SK-N-SH treated with all-trans-retinoic acid at 6 μM for 48 hours (cell line): Measurements from ENCODE around the gene ICA1.

Experiments used
- ARNTL ChIP-seq: fragments of 450-650 bp; formaldehyde crosslinking; IDR thresholded peaks from 2 replicates; pipeline ENCODE4 v1.5.0; 2020; ENCODE audit warnings: low read depth, mild to moderate bottlenecking, moderate library complexity, borderline replicate concordance
- BACH2 ChIP-seq: fragments of 250-450 bp; sonication (Bioruptor Pico); IDR thresholded peaks from 2 replicates; pipeline ENCODE4 v1.9.0; 2021; ENCODE audit warnings: mild to moderate bottlenecking, borderline replicate concordance
- CSDC2 ChIP-seq: fragments of 250-450 bp; sonication (Bioruptor Pico); IDR thresholded peaks from 2 replicates; pipeline ENCODE4 v1.5.0; 2020; ENCODE audit warnings: mild to moderate bottlenecking, moderate library complexity
- ISL1 ChIP-seq: fragments of 250-450 bp; sonication (Bioruptor Pico); IDR thresholded peaks from 2 replicates; pipeline ENCODE4 v2.1.2; 2022; ENCODE audit warnings: mild to moderate bottlenecking, moderate library complexity
- RARB ChIP-seq: fragments of 250-450 bp; sonication (Bioruptor Pico); IDR thresholded peaks from 2 replicates; pipeline ENCODE4 v1.8.0; 2021; ENCODE audit warnings: mild to moderate bottlenecking, moderate library complexity
- SNAI2 ChIP-seq: fragments of 250-450 bp; sonication (Bioruptor Pico); IDR thresholded peaks from 2 replicates; pipeline ENCODE4 v1.5.0; 2020; ENCODE audit warnings: mild to moderate bottlenecking, moderate library complexity
- ZC3H10 ChIP-seq: fragments of 250-450 bp; sonication (Bioruptor Pico); IDR thresholded peaks from 2 replicates; pipeline ENCODE4 v1.5.1; 2021; ENCODE audit warnings: mild to moderate bottlenecking, moderate library complexity
- ZFP3 ChIP-seq: fragments of 250-450 bp; sonication (Bioruptor Pico); IDR thresholded peaks from 2 replicates; pipeline ENCODE4 v1.5.0; 2020; ENCODE audit warnings: mild to moderate bottlenecking, moderate library complexity
- ZFP30 ChIP-seq: fragments of 450-650 bp; formaldehyde crosslinking; IDR thresholded peaks from 2 replicates; pipeline ENCODE4 v1.5.0; 2022; ENCODE audit warnings: mild to moderate bottlenecking, moderate library complexity
- ZNF8 ChIP-seq: fragments of 450-650 bp; formaldehyde crosslinking; IDR thresholded peaks from 2 replicates; pipeline ENCODE4 v1.5.0; 2020; ENCODE audit warnings: mild to moderate bottlenecking, moderate library complexity
- TF ChIP-seq, protein P1 (sequence below): fragments of 250-450 bp; sonication (Bioruptor Pico); IDR thresholded peaks from 2 replicates; pipeline ENCODE4 v1.5.0; 2020; ENCODE audit warnings: mild to moderate bottlenecking, moderate library complexity
- TF ChIP-seq, protein P2 (sequence below): fragments of 250-450 bp; sonication (Bioruptor Pico); IDR thresholded peaks from 2 replicates; pipeline ENCODE4 v1.8.0; 2020; ENCODE audit warnings: mild to moderate bottlenecking, moderate library complexity, borderline replicate concordance
- TF ChIP-seq, protein P3 (sequence below): fragments of 250-450 bp; sonication (Bioruptor Pico); IDR thresholded peaks from 2 replicates; pipeline ENCODE4 v1.5.1; 2021; ENCODE audit warnings: mild to moderate bottlenecking, moderate library complexity
- TF ChIP-seq, protein P4 (sequence below): fragments of 250-450 bp; sonication (Bioruptor Pico); IDR thresholded peaks from 2 replicates; pipeline ENCODE4 v1.5.1; 2020; ENCODE audit warnings: low read depth, mild to moderate bottlenecking, moderate library complexity

DNA sequence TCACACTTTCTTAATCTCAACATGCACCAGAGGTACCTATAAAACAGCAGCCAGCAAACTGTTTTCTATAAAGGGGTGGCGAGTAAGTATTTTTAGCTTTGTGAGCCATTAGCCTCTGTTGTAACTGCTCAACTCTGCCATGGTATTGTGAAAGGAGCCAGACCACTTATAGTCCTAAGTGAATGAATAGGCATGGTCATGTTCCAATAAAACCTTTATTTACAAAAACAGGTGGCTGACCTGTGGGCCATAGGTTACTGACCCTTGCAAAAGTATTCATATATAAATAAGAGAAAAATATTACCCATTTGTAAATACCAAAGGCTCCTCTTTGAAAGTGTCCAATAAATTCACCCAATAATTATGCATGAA is 50.3 kb downstream of the ICA1 start:
- TF ChIP-seq, protein P1, sequence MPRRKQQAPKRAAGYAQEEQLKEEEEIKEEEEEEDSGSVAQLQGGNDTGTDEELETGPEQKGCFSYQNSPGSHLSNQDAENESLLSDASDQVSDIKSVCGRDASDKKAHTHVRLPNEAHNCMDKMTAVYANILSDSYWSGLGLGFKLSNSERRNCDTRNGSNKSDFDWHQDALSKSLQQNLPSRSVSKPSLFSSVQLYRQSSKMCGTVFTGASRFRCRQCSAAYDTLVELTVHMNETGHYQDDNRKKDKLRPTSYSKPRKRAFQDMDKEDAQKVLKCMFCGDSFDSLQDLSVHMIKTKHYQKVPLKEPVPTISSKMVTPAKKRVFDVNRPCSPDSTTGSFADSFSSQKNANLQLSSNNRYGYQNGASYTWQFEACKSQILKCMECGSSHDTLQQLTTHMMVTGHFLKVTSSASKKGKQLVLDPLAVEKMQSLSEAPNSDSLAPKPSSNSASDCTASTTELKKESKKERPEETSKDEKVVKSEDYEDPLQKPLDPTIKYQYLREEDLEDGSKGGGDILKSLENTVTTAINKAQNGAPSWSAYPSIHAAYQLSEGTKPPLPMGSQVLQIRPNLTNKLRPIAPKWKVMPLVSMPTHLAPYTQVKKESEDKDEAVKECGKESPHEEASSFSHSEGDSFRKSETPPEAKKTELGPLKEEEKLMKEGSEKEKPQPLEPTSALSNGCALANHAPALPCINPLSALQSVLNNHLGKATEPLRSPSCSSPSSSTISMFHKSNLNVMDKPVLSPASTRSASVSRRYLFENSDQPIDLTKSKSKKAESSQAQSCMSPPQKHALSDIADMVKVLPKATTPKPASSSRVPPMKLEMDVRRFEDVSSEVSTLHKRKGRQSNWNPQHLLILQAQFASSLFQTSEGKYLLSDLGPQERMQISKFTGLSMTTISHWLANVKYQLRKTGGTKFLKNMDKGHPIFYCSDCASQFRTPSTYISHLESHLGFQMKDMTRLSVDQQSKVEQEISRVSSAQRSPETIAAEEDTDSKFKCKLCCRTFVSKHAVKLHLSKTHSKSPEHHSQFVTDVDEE (CRISPR knock-in tag): no peak
- TF ChIP-seq CSDC2 (CRISPR knock-in tag) (no peak), SNAI2 (CRISPR knock-in tag) (no peak), ISL1 (no peak), ZFP3 (CRISPR knock-in tag) (no peak), BACH2 (CRISPR knock-in tag) (no peak), ZNF8 (CRISPR knock-in tag) (no peak), ZC3H10 (no peak), ARNTL (CRISPR knock-in tag) (no peak), RARB (CRISPR knock-in tag) (no peak), ZFP30 (no peak)
- TF ChIP-seq, protein P2, sequence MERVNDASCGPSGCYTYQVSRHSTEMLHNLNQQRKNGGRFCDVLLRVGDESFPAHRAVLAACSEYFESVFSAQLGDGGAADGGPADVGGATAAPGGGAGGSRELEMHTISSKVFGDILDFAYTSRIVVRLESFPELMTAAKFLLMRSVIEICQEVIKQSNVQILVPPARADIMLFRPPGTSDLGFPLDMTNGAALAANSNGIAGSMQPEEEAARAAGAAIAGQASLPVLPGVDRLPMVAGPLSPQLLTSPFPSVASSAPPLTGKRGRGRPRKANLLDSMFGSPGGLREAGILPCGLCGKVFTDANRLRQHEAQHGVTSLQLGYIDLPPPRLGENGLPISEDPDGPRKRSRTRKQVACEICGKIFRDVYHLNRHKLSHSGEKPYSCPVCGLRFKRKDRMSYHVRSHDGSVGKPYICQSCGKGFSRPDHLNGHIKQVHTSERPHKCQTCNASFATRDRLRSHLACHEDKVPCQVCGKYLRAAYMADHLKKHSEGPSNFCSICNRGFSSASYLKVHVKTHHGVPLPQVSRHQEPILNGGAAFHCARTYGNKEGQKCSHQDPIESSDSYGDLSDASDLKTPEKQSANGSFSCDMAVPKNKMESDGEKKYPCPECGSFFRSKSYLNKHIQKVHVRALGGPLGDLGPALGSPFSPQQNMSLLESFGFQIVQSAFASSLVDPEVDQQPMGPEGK (CRISPR knock-in tag): no peak
- TF ChIP-seq, protein P3, sequence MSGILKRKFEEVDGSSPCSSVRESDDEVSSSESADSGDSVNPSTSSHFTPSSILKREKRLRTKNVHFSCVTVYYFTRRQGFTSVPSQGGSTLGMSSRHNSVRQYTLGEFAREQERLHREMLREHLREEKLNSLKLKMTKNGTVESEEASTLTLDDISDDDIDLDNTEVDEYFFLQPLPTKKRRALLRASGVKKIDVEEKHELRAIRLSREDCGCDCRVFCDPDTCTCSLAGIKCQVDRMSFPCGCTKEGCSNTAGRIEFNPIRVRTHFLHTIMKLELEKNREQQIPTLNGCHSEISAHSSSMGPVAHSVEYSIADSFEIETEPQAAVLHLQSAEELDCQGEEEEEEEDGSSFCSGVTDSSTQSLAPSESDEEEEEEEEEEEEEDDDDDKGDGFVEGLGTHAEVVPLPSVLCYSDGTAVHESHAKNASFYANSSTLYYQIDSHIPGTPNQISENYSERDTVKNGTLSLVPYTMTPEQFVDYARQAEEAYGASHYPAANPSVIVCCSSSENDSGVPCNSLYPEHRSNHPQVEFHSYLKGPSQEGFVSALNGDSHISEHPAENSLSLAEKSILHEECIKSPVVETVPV (CRISPR knock-in tag): no peak
- TF ChIP-seq, protein P4, sequence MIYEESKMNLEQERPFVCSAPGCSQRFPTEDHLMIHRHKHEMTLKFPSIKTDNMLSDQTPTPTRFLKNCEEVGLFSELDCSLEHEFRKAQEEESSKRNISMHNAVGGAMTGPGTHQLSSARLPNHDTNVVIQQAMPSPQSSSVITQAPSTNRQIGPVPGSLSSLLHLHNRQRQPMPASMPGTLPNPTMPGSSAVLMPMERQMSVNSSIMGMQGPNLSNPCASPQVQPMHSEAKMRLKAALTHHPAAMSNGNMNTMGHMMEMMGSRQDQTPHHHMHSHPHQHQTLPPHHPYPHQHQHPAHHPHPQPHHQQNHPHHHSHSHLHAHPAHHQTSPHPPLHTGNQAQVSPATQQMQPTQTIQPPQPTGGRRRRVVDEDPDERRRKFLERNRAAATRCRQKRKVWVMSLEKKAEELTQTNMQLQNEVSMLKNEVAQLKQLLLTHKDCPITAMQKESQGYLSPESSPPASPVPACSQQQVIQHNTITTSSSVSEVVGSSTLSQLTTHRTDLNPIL (CRISPR knock-in tag): no peak
